Colon (tissue), 2 donors: ENCODE results near the gene CERS4.
"Not testable (repeated sequence)": the region's sequence is repeated elsewhere in the genome, so short reads cannot be mapped to it uniquely, and the experiment has no call there.

Experiments used
- FAIRE-seq: peaks from 2 replicates; lab custom pipeline; 2012; peaks lifted over from hg19 to GRCh38; lab: Jason Lieb, UNC
- donor health status: control.
- donor health status: control.

CERS4 gene

DNA sequence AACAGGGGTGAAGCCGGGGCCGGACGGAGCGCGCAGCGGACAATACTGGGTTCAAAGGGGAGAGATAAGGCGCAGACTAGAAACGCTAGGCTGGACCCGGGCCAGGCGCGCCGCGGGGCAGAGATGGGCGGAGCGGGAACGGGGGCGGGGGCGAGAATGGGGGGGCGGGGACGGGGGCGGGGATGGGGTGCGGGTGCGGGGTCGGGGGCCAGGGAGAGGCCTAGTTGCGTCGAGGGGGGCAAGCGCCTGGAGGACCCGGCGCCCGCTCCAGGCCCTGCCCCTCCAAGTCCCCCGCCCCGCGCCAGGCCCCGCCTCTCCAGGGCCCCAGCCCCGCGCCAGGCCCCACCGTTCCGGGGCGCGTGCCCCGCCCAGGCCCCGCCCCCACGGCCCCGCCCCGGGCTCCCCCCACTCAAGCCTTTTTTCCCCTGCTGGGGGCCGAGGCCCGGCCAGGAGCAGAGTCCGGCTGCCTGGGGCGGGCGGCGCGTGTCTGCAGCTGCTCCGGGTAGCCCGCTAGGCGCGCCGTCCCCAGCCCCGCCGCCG, at the start of gene CERS4:
CERS4 (plus strand) TSS at position 449 of the 540 bp plus-strand sequence. CDS start 41,707 bp downstream, outside the sequence.
- no peak for FAIRE-seq

DNA sequence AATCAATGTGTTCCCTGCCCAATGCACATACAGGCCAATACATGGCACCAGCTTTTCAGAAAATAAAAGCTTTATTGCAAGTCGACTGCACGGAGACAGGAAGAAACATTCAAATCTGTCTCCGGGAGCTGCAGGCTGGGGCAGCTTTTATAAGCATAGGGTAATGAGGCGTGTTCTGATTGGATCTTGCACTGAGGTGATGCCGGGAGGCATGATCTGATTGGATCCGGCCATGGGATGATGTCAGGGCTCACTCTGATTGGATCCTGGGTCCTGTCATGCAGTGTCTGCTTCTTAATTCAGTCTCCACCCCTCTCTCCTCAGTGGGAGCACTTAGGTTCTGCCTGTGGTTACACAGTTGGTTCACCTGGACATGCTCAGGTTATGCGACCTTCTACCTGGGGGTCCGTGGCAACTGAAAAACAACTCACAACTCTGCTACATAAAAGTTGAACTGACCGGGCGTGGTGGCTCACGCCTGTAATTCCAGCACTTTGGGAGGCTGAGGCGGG, 48.0 kb upstream of the CERS4 start:
- FAIRE-seq = no peak

GRCh38 chr19:8163759-8164158, 45.4 kb upstream of the CERS4 start:
- FAIRE-seq = no peak

DNA sequence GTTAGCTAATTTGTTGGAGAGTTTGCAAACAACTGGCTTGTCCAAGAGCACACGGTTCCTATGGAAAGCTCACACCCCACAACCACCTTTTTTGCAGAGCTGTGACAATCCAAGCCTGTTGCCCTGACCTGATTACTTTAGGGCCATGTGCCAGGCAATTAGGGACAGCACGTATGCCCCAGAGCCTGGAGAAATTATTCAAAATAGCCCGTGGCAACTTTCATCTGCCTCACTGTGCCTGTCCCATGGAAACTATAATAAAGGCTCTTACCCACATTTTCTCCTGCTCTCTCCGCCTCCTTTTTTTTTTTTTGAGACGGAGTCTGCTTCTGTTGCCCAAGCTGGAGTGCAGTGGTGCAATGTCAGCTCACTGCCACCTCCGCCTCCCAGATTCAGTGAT, 41.2 kb upstream of the CERS4 start:
- FAIRE-seq = no peak

DNA sequence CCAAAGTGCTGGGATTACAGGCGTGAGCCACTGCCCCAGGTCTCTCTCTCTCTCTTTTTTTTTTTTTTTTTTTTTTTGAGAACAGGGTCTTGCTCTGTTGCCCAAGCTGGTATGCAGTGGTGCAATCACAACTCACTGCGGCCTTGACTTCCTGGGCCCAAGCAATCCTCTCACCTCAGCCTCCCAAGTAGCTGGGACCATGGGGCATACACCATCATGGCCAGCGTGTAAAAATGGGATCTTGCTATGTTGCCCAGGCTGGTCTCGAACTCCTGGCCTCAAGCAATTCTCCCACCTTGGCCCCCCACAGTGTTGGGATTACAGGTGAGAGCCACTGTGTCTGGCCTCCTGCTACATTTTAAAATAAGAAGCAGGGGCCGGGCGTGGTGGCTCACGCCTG, 40.6 kb upstream of the CERS4 start:
- FAIRE-seq = no peak

DNA sequence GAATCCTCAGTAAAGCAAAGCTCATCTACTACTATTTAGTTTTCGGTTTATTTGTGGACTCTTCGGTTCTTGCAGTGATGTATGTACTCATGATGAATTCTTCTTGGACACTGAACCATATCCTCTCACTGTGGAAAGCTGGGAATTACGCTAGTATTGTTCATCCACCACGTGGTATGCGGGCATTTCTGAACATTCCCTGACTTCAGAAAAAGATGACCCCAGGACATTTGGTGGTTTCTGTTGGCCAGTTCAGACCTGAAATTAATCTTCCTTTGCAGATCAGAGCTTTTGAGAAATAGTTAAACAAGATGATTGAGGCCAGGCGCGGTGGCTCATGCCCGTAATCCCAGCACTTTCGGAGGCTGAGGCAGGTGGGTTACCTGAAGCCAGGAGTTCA, 34.5 kb upstream of the CERS4 start:
- FAIRE-seq = no peak

DNA sequence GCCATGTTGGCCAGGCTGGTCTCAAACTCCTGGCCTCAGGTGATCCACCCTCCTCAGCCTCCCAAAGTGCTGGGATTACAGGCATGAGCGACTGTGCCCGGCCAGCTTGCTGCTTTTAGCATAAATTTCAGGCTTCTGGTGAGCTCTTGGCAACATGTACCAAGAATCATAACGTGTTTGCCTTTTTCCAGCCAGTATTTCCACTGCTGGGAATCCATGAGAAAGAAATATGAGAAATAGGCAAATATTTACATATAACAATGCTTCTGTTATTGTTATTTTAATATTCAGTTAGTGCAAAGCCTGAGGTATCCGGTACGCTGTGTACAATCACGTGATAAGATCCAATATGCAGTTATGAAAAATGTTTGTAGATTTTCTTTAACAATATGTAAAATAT, 29.2 kb upstream of the CERS4 start:
- no peak for FAIRE-seq

DNA sequence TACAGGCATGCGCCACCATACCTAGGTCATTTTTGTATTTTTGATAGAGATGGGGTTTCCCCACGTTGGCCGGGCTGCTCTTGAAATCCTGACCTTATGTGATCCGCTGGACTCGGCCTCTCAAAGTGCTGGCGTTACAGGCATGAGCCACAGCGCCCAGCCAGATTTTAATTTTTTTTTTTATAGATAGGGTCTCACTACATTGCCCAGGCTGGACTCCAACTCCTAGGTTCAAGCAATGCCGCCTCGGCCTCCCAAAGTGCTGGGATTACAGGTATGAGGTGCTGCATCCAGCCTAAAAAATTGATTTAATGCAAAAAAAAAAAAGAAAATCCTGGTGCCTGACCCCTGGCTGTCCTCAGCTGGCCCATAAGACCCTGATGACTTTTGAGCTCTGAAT, 24.9 kb upstream of the CERS4 start:
- no peak for FAIRE-seq

DNA sequence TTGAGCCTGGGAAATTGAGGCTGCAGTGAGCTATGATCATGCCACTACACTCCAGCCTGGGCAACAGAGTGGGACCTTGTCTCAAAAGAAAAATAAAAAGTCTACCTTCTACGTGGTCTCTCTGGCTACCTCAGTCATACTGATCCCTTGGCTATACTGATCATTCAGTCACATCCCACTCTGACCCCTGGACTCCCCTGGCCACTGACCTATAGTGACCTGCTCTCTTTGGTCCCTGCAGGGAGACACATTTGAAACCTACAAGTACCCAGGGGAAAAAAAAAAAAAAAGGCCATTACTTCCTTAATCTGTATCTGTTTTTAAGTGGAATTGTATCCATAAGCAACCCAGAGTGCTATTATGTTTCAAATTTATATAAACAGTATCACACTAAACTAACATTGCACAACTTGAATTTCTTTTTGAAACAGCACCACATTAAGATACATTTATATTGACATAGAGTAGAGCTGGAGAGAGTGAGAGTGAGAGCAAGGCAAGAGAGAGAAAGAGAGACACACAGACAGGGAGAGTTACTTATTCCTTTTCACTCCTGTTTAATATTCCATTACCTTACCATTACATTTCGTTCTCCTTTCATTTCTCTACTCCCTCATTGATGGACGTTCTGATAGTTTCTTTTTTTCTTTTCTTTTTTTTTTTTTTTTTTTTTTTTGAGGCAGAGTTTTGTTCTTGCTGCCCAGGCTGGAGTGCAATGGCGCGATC, 23.7 kb upstream of the CERS4 start:
- no peak for FAIRE-seq

DNA sequence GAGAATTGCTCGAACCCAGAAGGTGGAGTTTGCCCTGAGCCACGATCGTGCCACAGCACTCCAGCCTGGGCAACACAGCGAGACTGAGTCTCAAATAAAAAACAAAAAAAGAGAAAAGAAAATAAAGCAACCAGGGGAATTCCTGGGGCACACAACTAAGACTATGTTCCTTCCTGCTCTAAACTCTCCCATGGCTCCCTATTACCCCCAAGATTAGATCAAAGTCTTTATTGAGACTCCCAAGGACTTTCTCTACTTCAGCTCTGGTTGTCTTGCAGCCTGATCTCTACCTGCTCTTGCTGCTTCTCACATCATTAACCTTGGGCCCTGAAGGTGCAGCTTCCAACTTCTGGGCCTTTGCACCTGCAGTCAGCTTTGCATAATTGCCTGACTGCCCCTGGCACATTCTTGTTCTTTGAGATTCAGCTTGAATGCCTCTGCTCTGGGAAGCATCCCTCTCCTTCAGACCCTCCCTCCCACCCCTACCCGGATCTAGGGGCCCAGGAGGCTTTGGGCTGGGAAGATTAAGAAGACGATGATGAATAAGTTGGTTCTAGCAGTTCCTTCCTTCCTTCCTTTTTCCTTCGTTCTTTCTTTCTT, 16.8 kb upstream of the CERS4 start:
- no peak for FAIRE-seq

DNA sequence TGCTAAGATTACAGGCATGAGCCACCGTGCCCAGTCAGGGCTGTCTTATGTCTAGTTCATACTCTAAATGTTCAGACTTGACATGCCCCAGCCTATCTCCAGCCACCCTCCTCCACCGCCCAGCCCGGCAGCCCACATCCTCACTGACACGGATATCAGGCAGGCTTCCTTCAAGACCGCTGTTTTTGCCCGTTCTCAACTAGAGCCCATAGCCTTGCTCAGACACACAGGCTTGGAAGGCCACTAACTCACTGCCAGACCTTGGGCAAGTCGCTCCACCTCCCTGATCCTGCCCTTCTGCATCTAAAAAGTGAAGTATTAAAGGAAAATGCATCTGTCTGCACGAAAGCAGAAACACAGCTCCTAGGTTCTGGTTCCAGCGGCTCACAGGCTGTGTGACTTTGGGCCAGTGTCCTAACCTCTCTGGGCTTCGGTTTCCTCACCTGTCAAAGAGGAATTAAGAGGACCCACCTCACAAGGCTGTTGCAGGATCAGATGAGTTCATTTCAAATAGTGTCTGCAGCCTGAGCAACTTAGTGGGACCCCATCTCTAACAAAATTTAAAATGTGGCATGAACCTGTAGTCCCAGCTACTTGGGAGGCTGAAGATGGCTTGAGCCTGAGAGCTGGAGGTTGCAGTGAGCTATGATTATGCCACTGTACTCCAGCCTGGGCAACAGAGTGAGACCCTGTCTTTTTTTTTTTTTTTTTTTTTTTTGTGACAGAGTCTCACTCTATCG, 14.5 kb upstream of the CERS4 start:
- no peak for FAIRE-seq

DNA sequence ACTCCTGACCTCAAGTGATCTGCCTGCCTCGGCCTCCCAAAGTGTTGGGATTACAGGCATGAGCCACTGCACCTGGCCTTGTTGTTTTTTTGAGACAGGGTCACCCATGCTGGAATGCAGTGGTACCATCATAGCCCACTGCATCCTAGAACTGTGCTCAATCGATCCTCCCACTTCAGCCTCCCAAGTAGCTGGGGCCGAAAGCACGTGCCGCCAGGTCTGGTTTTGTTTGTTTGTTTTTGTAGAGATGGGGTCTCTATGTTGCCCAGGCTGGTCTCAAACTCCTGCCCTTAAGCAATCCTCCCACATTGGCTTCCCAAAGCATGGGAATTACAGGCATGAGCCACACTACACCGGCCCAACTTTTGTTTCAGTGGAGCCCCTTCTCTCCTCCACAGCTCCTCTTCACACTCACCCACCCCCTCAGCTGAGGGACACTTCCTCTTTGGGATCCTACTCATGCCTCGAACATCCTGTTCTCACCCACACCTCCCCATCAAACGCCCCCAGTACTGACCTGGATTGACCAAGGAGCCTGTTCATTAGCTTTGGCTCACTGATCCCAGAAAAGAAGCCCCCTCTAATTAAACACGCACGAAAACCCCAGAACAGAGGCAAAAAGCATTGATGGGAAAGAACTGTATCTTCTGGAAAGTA, 12.8 kb upstream of the CERS4 start:
- FAIRE-seq = no peak

DNA sequence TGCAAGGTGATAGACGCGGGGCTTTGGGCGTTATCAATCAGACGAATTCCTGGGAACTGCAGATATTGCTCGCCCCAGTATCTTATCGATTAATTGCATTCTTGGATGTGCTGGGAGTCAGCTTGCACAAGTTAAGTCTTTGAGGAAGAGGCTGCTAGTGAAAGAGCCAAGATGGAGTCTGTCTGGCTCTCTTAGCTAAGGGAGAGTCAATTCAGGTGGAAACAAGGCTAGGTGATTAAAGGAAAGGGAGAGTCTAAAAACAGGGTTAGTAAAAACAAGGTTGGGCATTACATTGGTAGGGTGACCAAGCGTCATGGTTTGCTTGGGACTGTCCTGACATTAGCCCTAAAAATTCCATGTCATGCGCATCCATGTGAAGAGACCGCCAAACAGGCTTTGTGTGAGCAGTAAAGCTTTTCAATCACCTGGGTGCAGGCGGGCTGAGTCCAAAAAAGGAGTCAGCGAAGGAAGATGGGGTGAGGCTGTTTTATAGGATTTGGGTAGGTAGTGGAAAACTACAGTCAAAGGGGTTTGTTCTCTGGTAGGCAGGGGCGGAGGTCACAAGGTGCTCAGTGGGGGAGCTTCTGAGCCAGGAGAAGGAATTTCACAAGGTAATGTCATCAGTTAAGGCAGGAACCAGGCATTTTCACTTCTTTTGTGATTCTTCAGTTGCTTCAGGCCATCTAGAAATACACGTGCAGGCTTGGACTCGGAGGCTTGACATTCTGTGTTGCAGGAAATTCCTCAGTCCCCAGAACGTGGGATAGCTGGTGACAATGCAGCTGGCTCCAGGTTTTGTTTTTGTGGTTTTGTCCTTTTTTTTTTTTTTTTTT, 5.7 kb upstream of the CERS4 start:
- FAIRE-seq = not testable (repeated sequence)

GRCh38 chr19:8204961-8205360, 4.2 kb upstream of the CERS4 start:
- FAIRE-seq = no peak

- FAIRE-seq = no peak
Measured at GRCh38 chr19:8206147-8207087, 2.8 kb upstream of the CERS4 start.

DNA sequence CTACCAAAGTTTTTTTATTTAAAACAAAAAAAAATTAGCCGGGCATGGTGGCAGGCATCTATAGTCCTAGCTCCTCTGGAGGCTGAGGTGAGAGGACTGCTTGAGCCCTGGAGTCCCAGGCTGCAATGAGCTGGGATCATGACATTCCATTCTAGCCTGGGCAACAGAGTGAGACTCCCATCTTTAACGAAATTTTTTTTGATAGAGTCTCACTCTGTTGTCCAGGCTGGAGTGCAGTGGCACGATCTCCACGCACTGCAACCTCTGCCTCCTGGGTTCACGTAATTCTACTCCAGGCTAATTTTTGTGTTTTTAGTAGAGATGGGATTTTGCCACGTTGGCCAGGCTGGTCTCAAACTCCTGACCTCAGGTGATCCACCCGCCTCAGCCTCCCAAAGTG, 1.8 kb upstream of the CERS4 start:
- FAIRE-seq = not testable (repeated sequence)

- no peak for FAIRE-seq
Measured at GRCh38 chr19:8208119-8208921, 850 bp upstream of the CERS4 start.

DNA sequence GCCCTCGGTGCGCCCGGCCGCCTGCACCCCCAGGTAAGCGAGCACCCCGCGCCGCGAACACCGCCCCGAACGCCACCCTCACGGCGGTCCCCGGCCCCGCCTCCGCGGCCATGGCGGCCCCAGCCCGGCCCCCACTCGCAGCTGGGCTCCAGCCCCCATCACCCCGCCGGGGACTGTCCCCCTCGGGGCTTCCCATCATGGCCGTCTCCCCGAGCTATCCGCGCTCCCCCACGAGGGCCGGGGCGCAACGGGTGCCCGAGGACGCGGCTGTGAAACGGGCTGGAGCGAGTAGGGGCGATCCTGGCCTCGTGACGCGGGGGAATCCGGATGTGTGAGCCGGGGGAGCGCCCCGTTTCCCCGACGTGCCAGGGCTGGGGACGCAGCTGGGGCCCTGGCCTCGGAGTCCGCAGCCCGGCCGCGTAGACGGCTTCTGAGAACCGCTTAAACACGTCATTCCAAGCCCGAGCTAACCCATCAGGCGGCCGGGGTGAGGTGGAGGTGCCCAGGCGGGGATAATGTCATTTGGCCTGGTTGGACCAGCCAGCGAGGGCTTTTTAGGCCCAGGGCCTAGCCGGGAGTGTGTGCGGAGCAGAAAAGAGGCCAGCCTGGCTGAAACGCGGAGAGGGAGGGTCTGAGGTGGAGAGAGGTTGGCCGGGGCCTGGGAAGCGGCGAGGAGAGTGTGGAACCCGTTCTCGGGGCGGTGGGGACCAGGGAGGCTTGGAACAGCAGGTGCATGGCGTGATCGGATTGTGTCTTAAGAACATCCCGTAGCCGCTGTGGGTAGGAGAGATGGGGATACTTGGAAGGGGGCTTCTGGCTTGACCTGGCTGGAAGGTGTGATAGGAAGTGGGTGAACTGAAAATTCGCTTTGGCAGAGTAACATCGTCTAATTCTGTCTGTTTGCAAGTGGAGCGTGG, 550 bp downstream of the CERS4 start:
- no peak for FAIRE-seq
